Pancreas (tissue), 10 donors: Measurements from ENCODE around the gene TNFSF13. TPM values are rescaled to one million over a fixed set of nuclear protein-coding genes. Genes with fewer than 3 reads are reported as not detected.

Experiments
- ATAC-seq, 4 donors: fragments of 200-7000 bp; cut with Tn5 transposase; one replicate each; pipeline versions ENCODE4 v1.8.0 to v1.9.1; 2020; ENCODE audit warnings: mild to moderate bottlenecking in 4 of 4, moderate library complexity in 4 of 4
- DNase-seq, 6 donors: peaks; one replicate each; pipeline ENCODE4 v3.0.0-alpha.2; 2020
- FAIRE-seq: peaks from 2 replicates; lab custom pipeline; 2012; peaks lifted over from hg19 to GRCh38; lab: Jason Lieb, UNC
- H3K27ac ChIP-seq, 4 donors: fragments of 200-600 bp; sonication (generic); 1 replicate in 3 of 4; 2 replicates in 1 of 4; pipeline versions ENCODE4 v1.5.0 to v1.8.0; 2020
- H3K27me3 ChIP-seq, 4 donors: fragments of 200-600 bp; one replicate each; pipeline ENCODE4 v1.8.0; 2021
- H3K36me3 ChIP-seq, 3 donors: fragments of 200-600 bp; sonication (generic) in 1 of 3; one replicate each; pipeline versions ENCODE4 v1.5.0 to v1.8.0; 2020 to 2021
- H3K4me1 ChIP-seq, 3 donors: fragments of 200-600 bp; one replicate each; pipeline ENCODE4 v1.8.0; 2021
- H3K4me3 ChIP-seq, 4 donors: fragments of 200-600 bp; sonication (generic) in 2 of 4; one replicate each; pipeline versions ENCODE4 v1.5.0 to v1.8.0; 2020 to 2021
- H3K9me3 ChIP-seq, 4 donors: fragments of 200-600 bp; one replicate each; pipeline ENCODE4 v1.8.0; 2021
- CTCF ChIP-seq, 4 donors: fragments of 200-600 bp; sonication (generic) in 3 of 4; IDR thresholded peaks; one replicate each; pipeline versions ENCODE4 v1.5.0 to v1.8.0; 2021; ENCODE audit warnings: antibody characterized with exemption in 4 of 4
- WGBS, 2 donors: extraction: QIAGEN DNeasy Blood & Tissue Kit; methylation state at CpG; one replicate each; pipeline ENCODE4 v1.1.7; 2013; 5-methylcytosine and 5-hydroxymethylcytosine counted together
- intact Hi-C, 3 donors: fragments of 100-400 bp; cut with DNase I; formaldehyde crosslinking; loops; one replicate each; pipeline versions ENCODE4 v1.11.1 to v1.14.2; 2022
- polyA plus RNA-seq, 2 donors: library from polyadenylated mRNA; stranded (reverse); fragments of 200-250 nt; gene quantifications; one replicate each; pipeline ENCODE4 v1.2.3, GENCODE V29; 2013
- total RNA-seq, 6 donors: library from RNA; stranded (reverse); fragmentation: NEBNext Ultra II Directional in 4 of 6; extraction: Animal tissue kit (Norgen Biotek cat#: 25700) in 4 of 6; gene quantifications; one replicate each; pipeline versions ENCODE4 v1.2.1 to v1.2.4, GENCODE V29; 2021 to 2023
- donor health status: healthy with polysubstance abuse.
- donor health status: DM: no; HTN: no; CAD: no; lungs with moderate emphysema.
- donor health status: DM: no; HTN: no; CAD: no.
- donor health status: control.
- donor health status: control.
- donor health status: Bipolar disorder and iron deficiency.
- donor health status: DM: yes; HTN: yes; CAD: no.
- donor health status: DM: no; HTN: no; CAD: no.
- donor health status: DM: no; HTN: no; CAD: no.
- donor health status: DM: yes; HTN: yes; CAD: no.

Gene TNFSF13
- total and polyA plus RNA-seq, 8 donors = 10.5 to 31.2 (median 15.9) TPM

GRCh38 chr17:7579834-7580603 lies 21.5 kb downstream of the TNFSF13 start:
- H3K4me3 ChIP-seq = peak overlapping the region in 1 of 4 donors; percentile 15
- intact Hi-C loops = loop anchor here in 1 of 3 donors (10.0 kb wide), 1 partner anchor 225 kb away; the partner anchor contains the start of genes KCTD11 and TMEM95

DNA sequence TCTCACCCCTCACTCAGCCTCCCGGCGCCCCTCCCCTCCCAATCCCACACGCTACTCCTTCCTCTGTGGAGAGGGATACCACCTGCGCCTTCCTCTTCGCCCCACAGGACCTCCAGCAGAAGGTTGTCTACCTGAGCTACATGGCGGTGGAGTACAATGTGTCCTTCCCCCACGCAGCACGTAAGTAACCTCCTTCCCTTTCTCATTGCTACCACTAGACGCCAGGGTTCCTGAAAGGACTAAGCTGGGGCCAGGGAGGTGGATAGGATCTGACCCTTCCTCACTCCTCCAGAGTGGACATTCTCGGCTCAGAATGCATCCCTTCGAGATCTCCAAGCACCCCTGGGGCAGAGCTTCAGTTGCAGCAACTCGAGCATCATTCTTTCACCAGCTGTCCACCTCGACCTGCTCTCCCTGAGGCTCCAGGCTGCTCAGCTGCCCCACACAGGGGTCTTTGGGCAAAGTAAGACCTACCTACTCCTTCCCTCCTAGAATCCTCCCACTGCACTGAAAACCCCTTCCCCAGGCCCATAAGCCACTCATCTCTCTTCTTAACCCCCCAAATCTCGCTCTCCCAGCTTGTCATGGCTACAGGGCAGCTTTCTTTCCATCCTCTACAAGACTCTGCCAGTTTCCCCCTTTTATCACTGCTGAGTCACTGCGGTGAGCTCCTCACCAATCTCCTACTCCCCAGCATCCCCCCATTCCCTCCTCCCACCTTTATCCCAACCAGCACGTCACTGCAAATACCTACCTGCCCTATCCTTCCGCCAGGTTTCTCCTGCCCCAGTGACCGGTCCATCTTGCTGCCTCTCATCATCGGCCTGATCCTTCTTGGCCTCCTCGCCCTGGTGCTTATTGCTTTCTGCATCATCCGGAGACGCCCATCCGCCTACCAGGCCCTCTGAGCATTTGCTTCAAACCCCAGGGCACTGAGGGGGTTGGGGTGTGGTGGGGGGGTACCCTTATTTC lies 22.3 kb downstream of the TNFSF13 start:
- Histone ChIP-seq H3K27me3 (no peaks in the 10 kb centered on the region), H3K36me3 (peaks cover 16 to 25% (median 24%) of the 10 kb centered on the region in 3 donors), H3K27ac (peak overlapping the region in 2 of 4 donors; percentile 28 to 78), H3K9me3 (no peaks in the 10 kb centered on the region), H3K4me1 (peaks cover 10 to 38% (median 11%) of the 10 kb centered on the region in 3 donors), H3K4me3 (peak overlapping the region in 1 of 4 donors; percentile 15)
- intact Hi-C loops = loop anchor here in 1 of 3 donors (10.0 kb wide), 1 partner anchor 226 kb away; the partner anchor contains the start of genes KCTD11 and TMEM95
- DNase-seq (peak in 1 of 6 donors; percentile 32), FAIRE-seq (no peak), ATAC-seq (no peak)
- 80 to 84% methylated on average over 23 of the region's 23 CpGs for WGBS, 2 donors
- no peak for TF ChIP-seq CTCF (IDR thresholded peaks at IDR 0.05)

More at GRCh38 chr17:7579834-7580603, 21.5 kb downstream of the TNFSF13 start:
- no peaks in the 10 kb centered on the region for H3K9me3 ChIP-seq
- ATAC-seq = no peak
- no peak for TF ChIP-seq CTCF (IDR thresholded peaks at IDR 0.05)
- no peak for DNase-seq
- H3K36me3 ChIP-seq = peaks cover 18 to 34% (median 33%) of the 10 kb centered on the region in 3 donors
- WGBS, 2 donors = 65 to 75% methylated on average over 12 of the region's 12 CpGs
- no peak for FAIRE-seq
- H3K27me3 ChIP-seq = no peaks in the 10 kb centered on the region
- peak overlapping the region; percentile 7 to 83 (median 62) for H3K27ac ChIP-seq
- H3K4me1 ChIP-seq = peaks cover 12 to 46% (median 16%) of the 10 kb centered on the region in 3 donors

GRCh38 chr17:7582396-7583252 lies 24.1 kb downstream of the TNFSF13 start:
- ATAC-seq = no peak
- intact Hi-C loops = loop anchor here in 1 of 3 donors (10.0 kb wide), 1 partner anchor 228 kb away; the partner anchor contains the start of genes KCTD11 and TMEM95
- peak in 3 of 6 donors; percentile 63 to 88 (median 74) for DNase-seq
- WGBS, 2 donors = 84 to 86% methylated on average over 33 to 36 of the region's 36 CpGs
- Histone ChIP-seq H3K4me3 (peak overlapping the region in 3 of 4 donors; percentile 32 to 52 (median 48)), H3K27me3 (no peaks in the 10 kb centered on the region), H3K9me3 (no peaks in the 10 kb centered on the region), H3K27ac (peak overlapping the region; percentile 86 to 97 (median 95)), H3K36me3 (peaks cover 6 to 8% (median 7%) of the 10 kb centered on the region in 3 donors), H3K4me1 (peaks cover 10 to 29% (median 11%) of the 10 kb centered on the region in 3 donors)
- FAIRE-seq = no peak
- no peak for TF ChIP-seq CTCF (IDR thresholded peaks at IDR 0.05)
